Measurements from ENCODE around the gene DHX58. TPM values are rescaled to one million over a fixed set of nuclear protein-coding genes. Genes with fewer than 3 reads are reported as not detected.

Gene DHX58
- total RNA-seq, 1 donor from 2014 or later = 28.4 TPM

DNA sequence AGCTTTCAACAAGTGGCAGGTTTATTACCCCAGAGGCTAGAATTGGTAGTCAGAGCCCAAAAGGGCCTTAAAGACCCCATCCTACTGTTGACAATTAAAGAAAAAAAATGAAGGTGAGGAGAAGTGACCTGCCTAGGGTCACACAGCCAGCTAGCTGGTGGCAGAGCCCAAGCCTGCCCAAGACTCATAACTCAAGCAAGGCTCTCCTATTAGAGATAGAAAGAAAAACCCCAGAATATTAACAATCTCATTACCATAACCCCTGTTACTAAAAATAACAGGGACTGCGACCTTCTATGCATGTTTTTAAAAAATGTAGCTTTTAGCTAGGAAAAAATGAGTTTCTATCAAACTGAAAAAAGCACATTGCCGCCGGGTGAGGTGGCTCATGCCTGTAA, 24.1 kb upstream of the DHX58 start:
- Mint-ChIP-seq H3K27ac (no peak overlapping the region), H3K36me3 (ENCODE audit: low read depth) (peaks cover 21% of the 10 kb centered on the region), H3K4me1 (ENCODE audit: low read depth) (peaks cover 40% of the 10 kb centered on the region), H3K4me3 (no peak overlapping the region), H3K27me3 (ENCODE audit: insufficient read depth) (no peaks in the 10 kb centered on the region), H3K9me3 (no peaks in the 10 kb centered on the region)
- intact Hi-C loops (cut with micrococcal nuclease) = no loop called here
- DNase-seq (ENCODE audit: low spot score) = no peak

DNA sequence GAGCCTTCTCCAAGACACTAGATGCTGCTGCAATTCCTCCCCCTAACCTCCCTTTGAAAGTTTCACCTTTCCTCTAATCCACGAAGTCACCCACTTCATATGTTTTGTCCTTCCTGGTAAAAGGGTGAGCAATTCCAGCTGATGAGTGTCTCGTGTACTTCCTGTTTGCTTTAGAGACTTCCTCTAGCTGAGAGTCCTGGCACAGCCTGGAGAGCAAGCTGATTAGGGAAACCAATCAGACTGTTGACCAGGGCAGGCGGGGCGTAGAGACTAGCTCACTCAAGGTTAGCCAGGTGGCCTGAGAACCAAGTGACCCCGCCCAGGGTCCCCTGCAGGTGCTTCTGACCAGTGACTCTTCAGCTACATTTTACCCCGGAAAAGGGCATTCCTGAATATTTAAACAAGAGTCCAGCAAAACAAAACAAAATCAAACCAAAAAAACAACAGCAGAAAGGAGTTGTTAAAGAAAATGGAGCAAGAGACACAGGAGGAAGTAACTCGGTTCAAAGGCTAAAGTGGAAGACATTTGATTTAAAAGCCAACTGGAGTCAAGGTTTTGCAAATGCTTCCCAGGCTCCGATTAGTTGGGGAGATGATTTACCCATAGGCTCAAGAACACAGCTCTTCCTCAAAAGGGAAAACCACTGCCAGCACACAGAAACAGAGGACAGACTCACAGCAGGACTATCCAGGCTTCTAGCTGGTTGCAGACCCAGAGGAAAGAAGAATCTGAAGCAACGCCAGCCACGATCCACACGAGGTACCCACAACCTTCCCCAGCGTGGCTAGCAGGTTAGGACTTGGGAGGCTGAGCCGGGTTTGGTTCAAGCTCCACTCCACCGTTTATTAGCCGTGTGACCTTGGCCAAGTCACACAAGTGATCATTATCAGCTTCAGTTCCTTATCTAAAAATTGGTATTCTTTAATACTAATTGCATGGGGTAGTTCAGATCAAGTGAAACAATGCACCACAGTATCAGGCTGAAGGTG, 23.4 kb upstream of the DHX58 start:
- no peak for DNase-seq (ENCODE audit: low spot score)

DNA sequence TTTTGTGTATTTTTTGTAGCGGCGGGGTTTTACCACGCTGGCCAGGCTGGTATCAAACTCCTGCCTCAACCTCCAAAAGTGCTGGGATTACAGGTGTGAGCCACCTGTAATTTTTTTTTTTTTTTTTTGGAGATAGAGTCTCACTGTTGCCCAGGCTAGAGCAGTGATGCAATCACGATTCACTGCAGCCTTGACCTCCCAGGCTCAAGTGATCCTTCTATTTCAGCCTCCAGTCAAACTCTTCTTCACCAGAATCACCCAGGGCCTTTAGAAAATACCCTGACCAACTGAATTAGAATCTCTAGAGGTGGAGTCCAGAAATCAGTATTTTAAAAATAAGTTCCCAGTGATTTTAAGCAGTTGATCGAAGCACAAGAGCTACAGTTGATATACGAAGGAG, 22.6 kb upstream of the DHX58 start:
- peak overlapping the region; percentile 12 for H3K27ac Mint-ChIP-seq

More for the DNA sequence above, 23.4 kb upstream of the DHX58 start:
- no peaks in the 10 kb centered on the region for H3K9me3 Mint-ChIP-seq
- H3K4me1 Mint-ChIP-seq (ENCODE audit: low read depth) = peaks cover 47% of the 10 kb centered on the region
- intact Hi-C loops (cut with micrococcal nuclease) = no loop called here
- peak overlapping the region; percentile 40 for H3K27ac Mint-ChIP-seq
- H3K27me3 Mint-ChIP-seq (ENCODE audit: insufficient read depth) = no peaks in the 10 kb centered on the region
- no peak overlapping the region for H3K4me3 Mint-ChIP-seq
- peaks cover 21% of the 10 kb centered on the region for H3K36me3 Mint-ChIP-seq (ENCODE audit: low read depth)

DNA sequence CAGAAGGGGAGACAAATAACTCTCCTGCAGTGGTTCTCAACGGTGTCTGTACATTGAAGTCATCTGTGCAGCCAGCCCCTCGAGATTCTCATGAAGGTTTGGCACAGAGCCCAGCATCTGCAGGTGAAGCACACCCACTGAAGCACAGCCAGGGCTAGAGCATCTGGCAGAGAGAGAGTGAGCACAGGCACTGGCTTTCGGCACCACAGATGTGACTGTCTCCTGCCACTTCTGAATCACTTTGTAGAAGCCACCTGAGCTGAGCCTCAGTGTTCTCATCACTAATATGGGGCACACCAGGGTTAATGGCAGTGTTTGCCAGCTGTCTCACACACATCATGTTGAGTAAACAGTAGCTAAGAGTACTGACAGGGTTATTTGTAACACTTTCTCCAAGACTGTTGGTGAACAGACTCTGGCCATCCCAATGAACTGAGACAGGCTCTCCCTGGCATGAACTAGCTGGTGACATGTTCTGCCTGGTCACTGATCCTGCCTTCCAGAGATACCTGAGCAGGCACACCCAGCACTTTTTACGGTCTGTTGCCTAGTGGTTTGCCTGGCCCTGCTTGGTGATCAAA, 21.0 kb upstream of the DHX58 start:
- DNase-seq (ENCODE audit: low spot score) = no peak

More for the DNA sequence above, 22.6 kb upstream of the DHX58 start:
- H3K4me3 Mint-ChIP-seq = no peak overlapping the region
- intact Hi-C loops (cut with micrococcal nuclease) = no loop called here
- no peaks in the 10 kb centered on the region for H3K27me3 Mint-ChIP-seq (ENCODE audit: insufficient read depth)
- peaks cover 23% of the 10 kb centered on the region for H3K36me3 Mint-ChIP-seq (ENCODE audit: low read depth)
- peaks cover 52% of the 10 kb centered on the region for H3K4me1 Mint-ChIP-seq (ENCODE audit: low read depth)
- no peak for DNase-seq (ENCODE audit: low spot score)
- no peaks in the 10 kb centered on the region for H3K9me3 Mint-ChIP-seq

DNA sequence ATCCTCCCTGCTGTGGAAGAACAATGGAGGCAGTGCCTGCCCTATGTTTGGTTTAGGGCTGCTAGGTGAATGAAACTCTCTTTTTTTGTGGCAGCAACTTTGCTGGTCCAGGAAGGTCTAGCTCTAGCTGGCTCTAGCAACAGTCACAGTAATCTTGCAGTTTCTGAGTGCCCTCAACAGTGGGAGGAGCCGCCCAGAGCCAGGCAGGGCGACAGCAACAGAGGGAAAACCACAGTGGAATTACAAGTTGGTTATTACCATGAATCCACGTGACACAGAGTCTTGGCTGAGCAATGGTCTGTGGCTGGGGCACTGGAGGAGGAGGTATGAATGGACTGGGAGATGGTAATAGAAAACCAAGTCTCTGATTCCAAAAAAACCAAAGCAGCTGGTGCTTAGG, 20.4 kb upstream of the DHX58 start:
- Mint-ChIP-seq H3K27ac (peak overlapping the region; percentile 64), H3K4me3 (peak overlapping the region; percentile 31), H3K36me3 (ENCODE audit: low read depth) (peaks cover 32% of the 10 kb centered on the region), H3K4me1 (ENCODE audit: low read depth) (peaks cover 52% of the 10 kb centered on the region), H3K27me3 (ENCODE audit: insufficient read depth) (no peaks in the 10 kb centered on the region), H3K9me3 (no peaks in the 10 kb centered on the region)
- DNase-seq (ENCODE audit: low spot score) = no peak
- intact Hi-C loops (cut with micrococcal nuclease) = loop anchor here (2.0 kb wide), 1 partner anchor 22 kb away; the partner anchor contains the start of gene RAB5C

More for the DNA sequence above, 21.0 kb upstream of the DHX58 start:
- peaks cover 27% of the 10 kb centered on the region for H3K36me3 Mint-ChIP-seq (ENCODE audit: low read depth)
- H3K27ac Mint-ChIP-seq = peak overlapping the region; percentile 64
- intact Hi-C loops (cut with micrococcal nuclease) = loop anchor here (2.0 kb wide), 1 partner anchor 21 kb away; the partner anchor contains the start of gene RAB5C
- H3K9me3 Mint-ChIP-seq = no peaks in the 10 kb centered on the region
- no peaks in the 10 kb centered on the region for H3K27me3 Mint-ChIP-seq (ENCODE audit: insufficient read depth)
- peaks cover 52% of the 10 kb centered on the region for H3K4me1 Mint-ChIP-seq (ENCODE audit: low read depth)
- no peak overlapping the region for H3K4me3 Mint-ChIP-seq

DNA sequence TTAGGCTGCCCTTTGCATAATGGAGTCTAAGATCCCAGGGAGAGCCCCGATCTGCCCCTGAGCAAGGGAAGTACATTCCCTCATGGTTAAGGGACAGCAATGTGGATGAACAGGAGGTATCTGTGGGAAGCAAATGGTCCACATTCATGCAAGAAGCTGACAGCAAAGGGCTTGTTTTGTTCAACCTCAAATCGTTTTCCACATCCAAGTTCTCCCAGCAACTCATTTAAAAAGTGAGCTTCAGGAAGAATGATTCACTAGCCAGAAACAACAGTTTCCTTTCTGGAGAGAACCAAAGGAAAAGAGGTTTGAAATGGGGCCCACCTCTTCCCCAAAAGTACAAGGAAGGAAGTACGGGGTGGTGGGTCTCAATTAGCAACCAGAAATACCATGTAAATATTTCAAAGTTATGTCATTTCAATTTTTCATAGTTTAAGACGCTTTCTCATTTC, 19.5 kb upstream of the DHX58 start:
- Mint-ChIP-seq H3K4me3 (no peak overlapping the region), H3K4me1 (ENCODE audit: low read depth) (peaks cover 52% of the 10 kb centered on the region), H3K9me3 (no peaks in the 10 kb centered on the region), H3K27ac (no peak overlapping the region), H3K27me3 (ENCODE audit: insufficient read depth) (no peaks in the 10 kb centered on the region), H3K36me3 (ENCODE audit: low read depth) (peaks cover 40% of the 10 kb centered on the region)
- DNase-seq (ENCODE audit: low spot score) = no peak
- intact Hi-C loops (cut with micrococcal nuclease) = loop anchor here (2.0 kb wide), 1 partner anchor 23 kb away; the partner anchor contains the start of gene RAB5C

DNA sequence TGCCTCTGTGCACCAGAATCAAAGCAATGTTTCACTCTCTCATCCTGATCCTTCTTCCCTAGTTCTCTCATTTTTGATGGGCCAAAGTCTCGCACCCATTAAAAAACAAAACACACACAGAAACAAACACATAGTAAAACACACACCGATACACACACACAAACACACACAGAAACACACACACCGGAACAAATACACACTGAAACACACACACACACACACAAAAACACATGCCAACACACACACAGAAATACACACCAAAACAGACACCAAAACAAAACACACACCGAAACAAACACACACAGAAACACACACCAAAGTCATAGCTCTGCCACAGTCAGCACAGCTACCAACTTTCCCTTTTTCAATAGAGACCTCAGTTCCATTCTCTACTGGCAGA, 18.7 kb upstream of the DHX58 start:
- H3K27ac Mint-ChIP-seq = peak overlapping the region; percentile 63

DNA sequence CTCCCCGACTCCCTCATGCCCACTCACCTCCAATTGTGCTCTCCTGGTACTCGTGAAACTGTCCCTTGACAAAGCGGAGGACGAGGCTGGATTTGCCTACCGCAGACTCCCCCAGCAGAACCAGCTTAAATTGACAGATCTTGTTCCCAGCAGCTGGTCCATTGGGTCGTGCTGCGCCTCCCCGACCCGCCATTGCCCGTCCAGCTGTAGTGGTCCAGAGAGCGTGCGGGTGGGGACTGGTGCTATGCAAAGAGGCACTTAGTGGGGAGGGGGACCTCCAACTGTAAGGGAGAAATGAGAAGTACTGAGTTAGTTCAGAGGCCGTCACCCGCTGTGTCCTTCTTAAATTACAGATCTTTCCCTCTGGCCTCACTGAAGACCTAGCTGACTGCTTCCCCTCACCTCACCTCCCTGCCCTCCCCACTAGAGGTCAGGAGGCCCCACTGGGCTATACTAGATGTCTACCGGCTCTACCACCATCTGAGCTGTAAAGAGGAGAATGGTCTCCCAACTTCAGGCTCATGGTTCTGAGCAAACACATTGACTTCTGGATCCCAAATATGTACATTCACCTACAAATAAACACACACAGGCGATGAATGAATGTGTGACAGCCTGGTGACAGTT, 17.9 kb upstream of the DHX58 start:
- Mint-ChIP-seq H3K27ac (no peak overlapping the region), H3K27me3 (ENCODE audit: insufficient read depth) (no peaks in the 10 kb centered on the region), H3K4me3 (no peak overlapping the region), H3K4me1 (ENCODE audit: low read depth) (peaks cover 38% of the 10 kb centered on the region), H3K9me3 (no peaks in the 10 kb centered on the region), H3K36me3 (ENCODE audit: low read depth) (peaks cover 39% of the 10 kb centered on the region)
- intact Hi-C loops (cut with micrococcal nuclease) = no loop called here
- DNase-seq (ENCODE audit: low spot score) = no peak

More for the DNA sequence above, 18.7 kb upstream of the DHX58 start:
- Mint-ChIP-seq H3K36me3 (ENCODE audit: low read depth) (peaks cover 39% of the 10 kb centered on the region), H3K4me1 (ENCODE audit: low read depth) (peaks cover 46% of the 10 kb centered on the region), H3K27me3 (ENCODE audit: insufficient read depth) (no peaks in the 10 kb centered on the region), H3K4me3 (no peak overlapping the region), H3K9me3 (no peaks in the 10 kb centered on the region)
- no peak for DNase-seq (ENCODE audit: low spot score)
- intact Hi-C loops (cut with micrococcal nuclease) = no loop called here

DNA sequence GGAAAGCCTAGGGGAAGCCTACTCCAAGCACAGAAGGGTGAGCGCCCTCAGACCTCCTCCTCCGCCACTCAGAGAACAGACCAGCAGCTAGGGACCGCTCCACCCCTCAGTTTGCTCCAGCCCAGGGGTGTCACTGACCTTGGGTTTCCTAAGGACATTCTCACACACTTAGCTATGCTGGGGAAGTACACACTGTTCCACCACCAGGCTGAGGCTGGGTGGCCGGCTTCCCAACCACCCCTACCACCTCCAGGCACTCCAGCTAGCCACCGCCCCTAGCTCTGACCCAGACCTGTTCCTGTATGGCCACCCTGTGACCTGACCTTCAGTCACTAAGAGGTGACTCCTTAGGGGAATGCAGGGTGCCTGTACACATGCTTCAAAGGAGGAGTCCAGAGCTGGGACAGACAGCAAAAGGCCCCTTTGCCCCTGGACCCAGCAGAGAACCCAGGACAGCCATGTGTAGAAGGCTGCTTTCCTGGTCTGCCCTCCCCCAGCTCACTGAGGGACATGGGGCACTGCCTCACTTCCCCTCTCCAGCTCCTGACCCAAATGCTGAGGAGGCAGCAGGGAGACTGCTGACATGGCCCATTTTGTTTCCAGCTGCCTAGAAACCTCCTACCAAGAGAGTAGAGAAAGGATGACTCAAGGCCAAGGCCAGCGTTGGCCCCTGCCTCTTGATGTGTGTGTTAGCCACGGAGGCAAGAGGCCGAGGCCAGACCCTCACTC, 16.8 kb upstream of the DHX58 start:
- intact Hi-C loops (cut with micrococcal nuclease) = no loop called here
- Mint-ChIP-seq H3K4me1 (ENCODE audit: low read depth) (peaks cover 36% of the 10 kb centered on the region), H3K4me3 (no peak overlapping the region), H3K27me3 (ENCODE audit: insufficient read depth) (no peaks in the 10 kb centered on the region), H3K9me3 (no peaks in the 10 kb centered on the region), H3K36me3 (ENCODE audit: low read depth) (peaks cover 45% of the 10 kb centered on the region), H3K27ac (no peak overlapping the region)
- DNase-seq (ENCODE audit: low spot score) = no peak

DNA sequence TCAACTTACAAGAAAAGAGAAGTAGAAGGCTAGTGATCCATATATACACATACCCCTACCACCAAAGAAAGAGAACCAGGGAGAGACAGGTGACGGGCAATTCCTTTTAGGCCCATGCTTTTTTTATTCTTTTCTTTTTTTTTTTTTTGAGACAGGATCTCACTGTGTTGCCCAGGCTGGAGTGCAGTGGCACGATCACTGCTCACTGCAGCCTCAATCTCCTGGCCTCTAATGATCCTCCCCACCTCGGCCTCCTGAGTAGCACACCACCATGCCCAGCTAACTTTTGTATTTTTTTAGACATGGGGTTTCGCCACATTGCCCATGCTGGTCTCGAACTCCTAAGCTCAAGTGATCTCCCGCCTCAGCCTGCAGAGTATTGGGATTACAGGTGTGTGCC, 14.9 kb upstream of the DHX58 start:
- Mint-ChIP-seq H3K4me1 (ENCODE audit: low read depth) (peaks cover 19% of the 10 kb centered on the region), H3K27me3 (ENCODE audit: insufficient read depth) (no peaks in the 10 kb centered on the region), H3K36me3 (ENCODE audit: low read depth) (peaks cover 38% of the 10 kb centered on the region), H3K4me3 (no peak overlapping the region), H3K9me3 (no peaks in the 10 kb centered on the region), H3K27ac (no peak overlapping the region)
- intact Hi-C loops (cut with micrococcal nuclease) = no loop called here
- DNase-seq (ENCODE audit: low spot score) = no peak

DNA sequence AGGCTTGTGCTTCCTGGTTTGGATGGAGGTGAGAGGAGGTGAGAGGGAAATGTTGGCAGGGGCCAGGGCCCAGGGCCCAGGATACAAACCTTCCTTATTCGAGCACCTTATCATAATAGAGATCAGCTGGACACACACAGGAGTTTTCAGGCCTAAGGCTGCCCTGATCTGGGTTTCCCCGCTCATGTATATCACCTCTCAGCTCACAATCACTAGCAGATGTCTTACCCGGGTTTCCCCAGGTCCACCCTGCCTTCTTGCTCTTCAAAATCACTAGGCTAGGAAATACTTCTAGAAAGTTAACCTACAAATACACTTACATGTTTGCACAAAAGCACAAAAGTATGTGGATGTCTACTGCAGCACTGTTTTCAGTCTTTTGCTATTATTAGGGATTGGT, 14.3 kb upstream of the DHX58 start:
- H3K27ac Mint-ChIP-seq = no peak overlapping the region
- H3K4me1 Mint-ChIP-seq (ENCODE audit: low read depth) = peaks cover 13% of the 10 kb centered on the region
- H3K27me3 Mint-ChIP-seq (ENCODE audit: insufficient read depth) = no peaks in the 10 kb centered on the region
- DNase-seq (ENCODE audit: low spot score) = no peak
- intact Hi-C loops (cut with micrococcal nuclease) = no loop called here
- H3K9me3 Mint-ChIP-seq = no peaks in the 10 kb centered on the region
- H3K4me3 Mint-ChIP-seq = no peak overlapping the region
- peaks cover 38% of the 10 kb centered on the region for H3K36me3 Mint-ChIP-seq (ENCODE audit: low read depth)

DNA sequence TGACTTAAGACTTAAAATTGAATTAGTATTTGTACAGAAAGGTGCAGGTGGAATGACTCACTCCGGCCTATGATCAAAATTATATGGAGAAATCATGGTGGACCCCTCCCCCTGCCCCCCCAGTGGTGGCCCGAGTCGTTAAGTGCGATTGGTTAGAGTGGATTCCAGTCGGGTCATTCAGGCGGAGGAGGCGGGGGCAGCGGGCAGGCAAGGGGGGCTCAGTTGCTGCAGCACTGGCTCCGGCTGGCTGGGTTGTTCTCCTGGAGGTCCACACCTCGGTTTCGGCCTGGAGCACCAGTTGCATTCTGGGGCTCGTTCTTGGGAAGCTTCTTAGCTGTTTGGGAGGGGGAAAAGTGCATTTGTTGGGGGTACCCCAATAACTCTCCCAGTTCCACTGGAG, 13.1 kb upstream of the DHX58 start:
- no peaks in the 10 kb centered on the region for H3K27me3 Mint-ChIP-seq (ENCODE audit: insufficient read depth)
- H3K36me3 Mint-ChIP-seq (ENCODE audit: low read depth) = peaks cover 31% of the 10 kb centered on the region
- peaks cover 5% of the 10 kb centered on the region for H3K4me1 Mint-ChIP-seq (ENCODE audit: low read depth)
- DNase-seq (ENCODE audit: low spot score) = no peak
- H3K9me3 Mint-ChIP-seq = no peaks in the 10 kb centered on the region
- no peak overlapping the region for H3K27ac Mint-ChIP-seq
- intact Hi-C loops (cut with micrococcal nuclease) = no loop called here
- H3K4me3 Mint-ChIP-seq = no peak overlapping the region
